HL-60 (cell line): ENCODE measurements around the gene ADM2.

Experiments used
- DNase-seq, 2 experiments: peaks; one replicate each; pipeline ENCODE4 v3.0.0-alpha.2; 2010 to 2020; ENCODE audit warnings: low read depth in 1 of 2, low spot score in 1 of 2
- H3K27ac ChIP-seq: fragments of 250-450 bp; sonication (Bioruptor Pico); replicated peaks from 2 replicates; pipeline ENCODE4 v1.5.1; 2020; ENCODE audit warnings: mild to moderate bottlenecking, moderate library complexity
- H3K27me3 ChIP-seq: fragments of 250-450 bp; sonication (Bioruptor Pico); 2 replicates; pipeline ENCODE4 v1.5.1; 2021; ENCODE audit warnings: mild to moderate bottlenecking, moderate library complexity; ENCODE audit not compliant: insufficient read depth, poor library complexity, severe bottlenecking
- H3K4me3 ChIP-seq: replicated peaks from 2 replicates; pipeline ENCODE4 v1.5.1; 2011; ENCODE audit warnings: mild to moderate bottlenecking, control low read depth, low read length; ENCODE audit not compliant: insufficient read depth
- GABPA ChIP-seq: IDR thresholded peaks from 2 replicates; pipeline ENCODE4 v1.6.1; 2012; ENCODE audit warnings: low read depth
- POLR2AphosphoS5 ChIP-seq: IDR thresholded peaks from 2 replicates; pipeline ENCODE4 v1.6.1; 2012; ENCODE audit warnings: low read depth
- SPI1 ChIP-seq: IDR thresholded peaks from 2 replicates; pipeline ENCODE4 v1.6.1; 2012; ENCODE audit warnings: low read depth, mild to moderate bottlenecking, borderline replicate concordance
- TF ChIP-seq, protein P1 (sequence below): IDR thresholded peaks from one replicate; pipeline ENCODE4 v1.5.1; 2011; ENCODE audit warnings: low read length, control low read depth, inconsistent platforms; ENCODE audit not compliant: insufficient read depth
- TF ChIP-seq, protein P2 (sequence below): IDR thresholded peaks from 2 replicates; pipeline ENCODE4 v1.6.1; 2012; ENCODE audit warnings: low read depth; ENCODE audit not compliant: insufficient replicate concordance

Gene ADM2

DNA sequence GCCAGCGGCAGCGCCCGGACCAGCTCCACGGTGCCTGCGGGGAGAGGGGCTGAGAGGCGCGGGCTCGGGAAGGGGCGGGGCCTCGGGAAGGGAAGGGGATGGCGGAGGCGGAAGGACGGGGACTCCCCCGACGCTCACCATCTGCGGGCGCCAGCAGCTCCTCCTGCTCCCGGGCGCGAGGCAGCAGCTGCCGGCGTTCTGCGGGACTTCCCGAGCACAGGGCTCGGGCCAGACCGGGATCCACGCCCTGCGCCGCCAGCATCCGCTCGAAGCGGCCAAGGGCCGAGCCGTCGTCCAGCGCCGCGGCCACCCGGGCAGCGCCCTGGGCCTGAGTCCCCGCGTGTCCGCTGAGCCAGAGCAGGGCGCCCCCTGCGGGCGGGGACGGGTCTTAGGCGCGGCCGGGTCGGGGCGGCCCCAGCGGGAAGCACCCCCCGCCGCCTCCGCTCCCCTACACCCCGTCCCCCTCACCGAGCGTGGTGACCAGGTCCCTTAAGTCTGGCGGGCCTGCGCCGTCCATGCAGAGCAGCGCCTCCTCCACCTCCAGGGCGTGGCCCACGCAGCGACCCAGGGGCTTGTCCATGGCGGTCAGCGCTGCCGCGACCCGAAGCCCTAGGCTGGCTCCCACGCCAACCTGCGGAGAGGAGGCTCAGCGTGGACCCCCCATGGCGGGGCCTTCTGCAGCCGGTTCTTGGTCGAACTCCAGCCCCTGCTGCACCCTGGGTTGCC, 44.9 kb downstream of the ADM2 start:
- DNase-seq = peak; percentile 84 to 90
- H3K4me3 ChIP-seq = peak overlapping the region; percentile 70
- H3K27me3 ChIP-seq = no peaks in the 10 kb centered on the region
- peak overlapping the region; percentile 91 for H3K27ac ChIP-seq
- peak; percentile 33; the same call in 1 of the 2 replicates for TF ChIP-seq GABPA
- TF ChIP-seq, protein P1, sequence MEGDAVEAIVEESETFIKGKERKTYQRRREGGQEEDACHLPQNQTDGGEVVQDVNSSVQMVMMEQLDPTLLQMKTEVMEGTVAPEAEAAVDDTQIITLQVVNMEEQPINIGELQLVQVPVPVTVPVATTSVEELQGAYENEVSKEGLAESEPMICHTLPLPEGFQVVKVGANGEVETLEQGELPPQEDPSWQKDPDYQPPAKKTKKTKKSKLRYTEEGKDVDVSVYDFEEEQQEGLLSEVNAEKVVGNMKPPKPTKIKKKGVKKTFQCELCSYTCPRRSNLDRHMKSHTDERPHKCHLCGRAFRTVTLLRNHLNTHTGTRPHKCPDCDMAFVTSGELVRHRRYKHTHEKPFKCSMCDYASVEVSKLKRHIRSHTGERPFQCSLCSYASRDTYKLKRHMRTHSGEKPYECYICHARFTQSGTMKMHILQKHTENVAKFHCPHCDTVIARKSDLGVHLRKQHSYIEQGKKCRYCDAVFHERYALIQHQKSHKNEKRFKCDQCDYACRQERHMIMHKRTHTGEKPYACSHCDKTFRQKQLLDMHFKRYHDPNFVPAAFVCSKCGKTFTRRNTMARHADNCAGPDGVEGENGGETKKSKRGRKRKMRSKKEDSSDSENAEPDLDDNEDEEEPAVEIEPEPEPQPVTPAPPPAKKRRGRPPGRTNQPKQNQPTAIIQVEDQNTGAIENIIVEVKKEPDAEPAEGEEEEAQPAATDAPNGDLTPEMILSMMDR = peak; percentile 26
- no peak for TF ChIP-seq SPI1
- TF ChIP-seq POLR2AphosphoS5 = no peak; the same call in 1 of the 2 replicates
- TF ChIP-seq, protein P2, sequence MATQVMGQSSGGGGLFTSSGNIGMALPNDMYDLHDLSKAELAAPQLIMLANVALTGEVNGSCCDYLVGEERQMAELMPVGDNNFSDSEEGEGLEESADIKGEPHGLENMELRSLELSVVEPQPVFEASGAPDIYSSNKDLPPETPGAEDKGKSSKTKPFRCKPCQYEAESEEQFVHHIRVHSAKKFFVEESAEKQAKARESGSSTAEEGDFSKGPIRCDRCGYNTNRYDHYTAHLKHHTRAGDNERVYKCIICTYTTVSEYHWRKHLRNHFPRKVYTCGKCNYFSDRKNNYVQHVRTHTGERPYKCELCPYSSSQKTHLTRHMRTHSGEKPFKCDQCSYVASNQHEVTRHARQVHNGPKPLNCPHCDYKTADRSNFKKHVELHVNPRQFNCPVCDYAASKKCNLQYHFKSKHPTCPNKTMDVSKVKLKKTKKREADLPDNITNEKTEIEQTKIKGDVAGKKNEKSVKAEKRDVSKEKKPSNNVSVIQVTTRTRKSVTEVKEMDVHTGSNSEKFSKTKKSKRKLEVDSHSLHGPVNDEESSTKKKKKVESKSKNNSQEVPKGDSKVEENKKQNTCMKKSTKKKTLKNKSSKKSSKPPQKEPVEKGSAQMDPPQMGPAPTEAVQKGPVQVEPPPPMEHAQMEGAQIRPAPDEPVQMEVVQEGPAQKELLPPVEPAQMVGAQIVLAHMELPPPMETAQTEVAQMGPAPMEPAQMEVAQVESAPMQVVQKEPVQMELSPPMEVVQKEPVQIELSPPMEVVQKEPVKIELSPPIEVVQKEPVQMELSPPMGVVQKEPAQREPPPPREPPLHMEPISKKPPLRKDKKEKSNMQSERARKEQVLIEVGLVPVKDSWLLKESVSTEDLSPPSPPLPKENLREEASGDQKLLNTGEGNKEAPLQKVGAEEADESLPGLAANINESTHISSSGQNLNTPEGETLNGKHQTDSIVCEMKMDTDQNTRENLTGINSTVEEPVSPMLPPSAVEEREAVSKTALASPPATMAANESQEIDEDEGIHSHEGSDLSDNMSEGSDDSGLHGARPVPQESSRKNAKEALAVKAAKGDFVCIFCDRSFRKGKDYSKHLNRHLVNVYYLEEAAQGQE = peak; percentile 33

DNA sequence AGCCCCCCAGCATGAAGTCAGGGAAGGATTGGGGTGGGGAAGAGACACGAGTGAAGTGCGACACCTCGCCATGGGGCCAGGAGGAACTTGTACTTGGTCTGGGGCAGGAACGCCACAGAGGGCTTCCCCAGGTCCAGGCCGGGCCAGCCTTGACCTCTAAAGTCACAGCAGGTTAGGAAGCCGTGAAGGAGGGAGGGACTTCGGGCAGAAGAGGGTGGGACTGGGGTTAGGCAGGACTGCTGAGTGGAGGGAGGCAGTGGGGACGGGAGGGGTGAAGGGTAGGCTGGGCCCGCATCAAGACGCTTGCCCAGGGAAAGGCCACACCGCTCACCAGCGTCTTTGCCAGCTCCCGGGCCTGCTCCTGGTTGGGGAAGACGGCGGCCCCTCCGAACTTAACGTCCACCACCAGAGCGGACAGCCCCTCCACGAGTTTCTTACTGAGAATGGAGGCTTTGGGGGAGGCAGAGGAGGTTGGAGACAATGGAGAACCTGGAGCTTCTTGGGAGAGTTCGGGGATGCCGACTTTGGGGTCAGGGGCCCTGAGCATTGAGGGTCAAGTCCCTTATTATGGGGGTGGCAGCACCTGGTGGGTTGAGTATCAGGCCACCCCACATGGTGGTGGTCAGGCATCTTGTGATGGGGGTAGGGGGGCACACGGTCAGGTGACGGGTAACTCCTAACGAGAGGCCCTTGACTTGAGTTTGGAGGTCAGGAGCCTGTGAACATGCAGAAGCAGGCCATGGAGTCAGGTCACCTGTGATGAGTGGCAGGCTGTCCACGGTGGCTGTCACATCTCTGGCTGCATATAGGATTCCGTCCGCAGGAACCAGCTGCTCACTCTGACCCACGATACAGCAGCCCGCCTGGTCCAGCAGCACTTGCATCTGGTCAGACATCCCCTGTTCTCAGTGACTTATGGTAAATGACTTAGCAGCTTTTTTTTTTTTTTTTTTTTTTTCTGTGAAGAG, 45.8 kb downstream of the ADM2 start:
- H3K27ac ChIP-seq = peak overlapping the region; percentile 91
- no peaks in the 10 kb centered on the region for H3K27me3 ChIP-seq
- TF ChIP-seq GABPA (no peak), POLR2AphosphoS5 (peak; percentile 56; the same call in 1 of the 2 replicates)
- DNase-seq = peak; percentile 71 to 89
- peak overlapping the region; percentile 70 for H3K4me3 ChIP-seq

DNA sequence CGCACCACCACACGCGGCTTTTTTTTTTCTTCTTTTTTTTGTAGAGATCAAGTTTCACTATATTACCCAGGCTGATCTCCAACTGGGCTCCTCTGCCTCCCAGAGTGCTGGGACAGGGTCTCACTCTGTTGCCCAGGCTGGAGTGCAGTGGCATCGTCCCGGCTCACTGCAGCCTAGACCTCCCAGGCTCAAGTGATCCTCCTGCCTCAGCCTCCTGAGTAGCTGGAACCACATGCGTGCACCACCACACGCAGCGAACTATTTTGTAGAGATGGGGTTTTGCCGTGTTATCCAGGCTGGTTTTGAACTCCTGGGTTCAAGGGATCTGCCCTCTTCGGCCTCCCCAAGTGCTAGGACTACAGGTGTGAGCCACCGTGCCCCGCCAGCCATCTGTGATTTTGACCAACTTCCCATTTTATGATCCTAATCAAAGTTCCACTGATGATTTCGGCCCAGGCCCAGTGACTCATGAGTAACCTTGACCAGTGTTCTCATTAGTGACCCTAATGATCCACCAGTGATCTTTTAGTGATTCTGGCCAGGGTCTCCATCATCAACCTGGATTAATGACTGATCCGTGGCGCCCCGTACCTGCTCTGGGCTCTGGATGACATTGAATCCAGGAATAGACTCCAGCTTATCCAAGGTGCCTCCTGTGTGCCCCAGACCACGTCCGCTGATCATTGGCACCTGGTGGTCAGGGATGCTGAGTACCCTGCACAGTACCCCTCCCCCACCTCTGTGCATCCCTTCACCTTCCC, 46.8 kb downstream of the ADM2 start:
- TF ChIP-seq SPI1 (no peak), POLR2AphosphoS5 (no peak; the same call in 1 of the 2 replicates)
- no peaks in the 10 kb centered on the region for H3K27me3 ChIP-seq
- no peak overlapping the region for H3K4me3 ChIP-seq
- no peak overlapping the region for H3K27ac ChIP-seq
- DNase-seq = no peak

GRCh38 chr22:50528682-50529415, 47.5 kb downstream of the ADM2 start:
- H3K4me3 ChIP-seq = peak overlapping the region; percentile 58
- no peak overlapping the region for H3K27ac ChIP-seq

More at GRCh38 chr22:50528682-50529415, 47.5 kb downstream of the ADM2 start:
- TF ChIP-seq GABPA (no peak), POLR2AphosphoS5 (no peak), SPI1 (no peak)
- TF ChIP-seq, protein P1 = no peak
- H3K27me3 ChIP-seq = no peaks in the 10 kb centered on the region
- no peak for DNase-seq
